Activated gamma-delta T cell treated with anti-CD3 and anti-CD28 coated beads, Interleukin-2, amount 50 U/mL, for 16 hours (primary cell): ENCODE results near the gene SPARCL1.

Experiments
- DNase-seq: peaks from one replicate; pipeline ENCODE4 v3.0.0-alpha.2; 2020; ENCODE audit warnings: low read depth

SPARCL1 gene

DNA sequence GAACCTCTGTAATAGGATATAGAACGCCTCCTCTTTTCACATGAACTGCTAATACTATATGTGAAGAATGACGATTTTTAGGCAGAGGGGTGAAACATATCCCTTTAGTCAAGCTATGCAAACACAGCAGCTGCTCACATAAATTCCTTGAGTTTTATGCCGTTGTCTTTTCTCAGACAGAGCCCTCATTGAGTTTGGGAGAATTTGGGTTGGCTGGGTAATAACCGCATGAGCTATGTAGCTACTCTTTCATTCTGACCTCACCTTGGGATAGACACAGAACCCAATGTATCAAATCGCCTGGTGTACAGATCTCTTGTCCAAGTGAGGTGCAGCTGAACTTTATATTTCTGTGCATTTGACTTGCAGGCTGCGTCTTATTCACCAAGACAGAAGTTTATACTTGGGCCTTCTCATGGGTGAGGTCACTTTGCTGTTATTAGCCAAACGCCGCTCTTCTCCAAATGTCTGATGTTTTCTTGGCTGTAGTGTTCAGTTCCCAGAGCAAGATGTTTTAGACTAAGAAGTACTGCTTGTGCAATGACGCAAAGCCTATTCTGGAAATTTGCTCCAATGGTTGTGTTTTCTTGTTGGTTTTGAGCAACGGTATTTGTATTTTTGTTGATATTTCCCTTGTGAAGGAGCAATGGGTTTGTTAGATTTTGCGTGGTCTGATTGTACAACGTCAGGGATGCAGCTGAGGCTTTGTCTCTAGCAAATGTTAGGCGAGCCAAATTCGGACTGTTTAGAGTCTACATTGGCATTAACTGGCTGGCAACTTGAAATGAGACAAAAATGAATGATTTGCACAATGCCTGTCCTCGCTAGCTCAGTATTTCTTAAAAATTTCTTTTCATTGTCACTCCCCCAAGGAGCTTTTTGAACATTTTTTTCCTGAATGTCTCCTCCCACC, 11.2 kb upstream of the SPARCL1 start:
- no peak for DNase-seq

- DNase-seq = no peak
Measured at GRCh38 chr4:87532907-87533306, 3.7 kb upstream of the SPARCL1 start.

GRCh38 chr4:87532109-87532508, 2.9 kb upstream of the SPARCL1 start:
- DNase-seq = no peak

DNA sequence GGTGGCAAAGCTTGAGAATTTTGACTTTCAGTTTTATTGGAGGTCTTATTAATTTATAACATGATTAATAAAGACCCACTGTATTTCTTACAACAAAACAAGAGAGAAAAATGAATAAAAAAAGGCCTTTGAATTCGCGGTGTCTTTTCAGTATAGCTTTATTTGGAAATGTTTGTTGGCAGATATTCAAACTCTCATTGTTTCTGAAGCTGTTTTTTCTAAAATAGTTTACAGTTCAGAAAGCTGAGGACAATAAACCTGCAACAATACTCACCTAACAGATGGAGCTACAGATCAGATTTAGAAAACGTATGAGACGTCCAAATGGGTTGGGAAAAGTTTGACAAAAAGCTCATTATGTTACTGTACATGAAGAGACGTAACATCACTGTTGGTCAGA, 2.4 kb upstream of the SPARCL1 start:
- no peak for DNase-seq

DNA sequence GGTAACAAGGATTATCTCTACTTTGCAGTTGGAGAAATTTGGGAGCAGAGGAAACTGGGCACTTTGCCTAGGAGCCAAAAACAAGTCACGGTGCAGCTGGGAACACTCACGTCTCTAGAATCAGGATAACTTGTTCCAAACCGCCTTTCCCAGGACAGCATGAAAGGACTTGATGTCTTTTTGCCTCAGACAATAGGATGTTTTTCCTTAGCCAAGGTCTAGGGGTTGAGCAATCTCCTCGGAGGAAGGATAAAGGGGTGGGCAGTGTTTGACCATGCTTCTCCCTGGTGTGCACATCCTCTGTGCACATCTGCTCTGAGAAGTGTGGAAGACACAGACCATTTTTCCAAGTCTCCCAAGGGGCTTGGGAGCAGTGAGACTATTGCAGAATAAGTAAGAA, 1.7 kb upstream of the SPARCL1 start:
- no peak for DNase-seq

DNA sequence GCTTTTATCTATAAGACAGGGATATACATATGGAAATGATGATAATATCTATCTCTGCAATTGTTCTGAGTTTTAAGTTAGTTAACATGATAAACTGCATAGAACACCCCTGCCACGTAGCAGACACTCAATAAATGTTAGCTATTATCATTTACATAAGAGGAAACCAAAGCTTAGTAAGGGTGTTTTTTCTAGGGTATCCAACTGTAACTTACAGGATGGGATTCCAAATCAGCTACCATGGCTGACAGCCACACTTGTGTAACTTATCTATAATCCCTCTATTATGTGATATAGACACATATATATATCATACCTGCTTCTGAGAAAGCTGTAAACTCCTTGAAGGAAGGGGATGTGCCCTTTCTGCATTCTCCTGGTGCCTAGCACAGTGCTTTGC, 1.1 kb upstream of the SPARCL1 start:
- no peak for DNase-seq

DNA sequence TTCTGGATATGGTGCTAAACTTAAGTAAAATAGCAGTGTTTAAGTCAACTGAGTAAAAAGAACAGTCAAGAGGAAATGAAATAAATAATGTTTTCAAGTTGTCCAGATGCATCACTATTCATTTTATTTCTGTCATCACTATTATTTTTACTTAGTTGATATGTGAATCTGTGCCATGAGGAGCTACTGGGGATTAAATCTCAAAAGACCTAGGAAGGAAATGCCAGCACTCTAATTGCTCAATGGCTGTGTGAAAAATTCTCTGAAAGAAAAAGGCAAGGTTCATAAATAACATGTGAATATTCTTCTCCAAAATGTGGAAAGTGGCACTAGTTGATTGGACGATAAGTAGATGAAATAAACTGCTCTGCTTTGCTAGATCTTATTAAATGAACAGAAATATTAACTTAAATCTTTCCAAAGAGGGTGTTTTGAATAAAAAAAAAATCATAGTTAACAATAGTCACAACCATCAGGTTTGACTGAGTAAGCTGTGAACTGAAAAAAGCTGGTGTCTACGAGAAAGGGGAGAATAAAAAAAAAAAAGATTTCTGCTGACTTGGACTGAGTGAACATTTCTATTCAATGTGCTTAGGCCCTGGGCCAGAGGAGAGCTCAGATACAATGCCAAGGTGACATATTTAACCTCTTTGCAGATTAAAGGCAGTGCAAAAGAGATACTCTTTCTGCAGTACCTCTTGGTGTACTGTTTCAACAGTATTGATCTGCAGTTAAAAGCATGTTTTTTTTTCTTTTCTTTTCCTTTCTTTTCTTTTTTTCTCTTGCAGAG, 1.6 kb downstream of the SPARCL1 start:
- DNase-seq = no peak

GRCh38 chr4:87525636-87526295, 3.4 kb downstream of the SPARCL1 start:
- DNase-seq = no peak

- no peak for DNase-seq
Measured at GRCh38 chr4:87524456-87524855, 4.7 kb downstream of the SPARCL1 start.

- no peak for DNase-seq
Measured at GRCh38 chr4:87523307-87523706, 5.9 kb downstream of the SPARCL1 start.

- no peak for DNase-seq
Measured at GRCh38 chr4:87521757-87522374, 7.3 kb downstream of the SPARCL1 start.

DNA sequence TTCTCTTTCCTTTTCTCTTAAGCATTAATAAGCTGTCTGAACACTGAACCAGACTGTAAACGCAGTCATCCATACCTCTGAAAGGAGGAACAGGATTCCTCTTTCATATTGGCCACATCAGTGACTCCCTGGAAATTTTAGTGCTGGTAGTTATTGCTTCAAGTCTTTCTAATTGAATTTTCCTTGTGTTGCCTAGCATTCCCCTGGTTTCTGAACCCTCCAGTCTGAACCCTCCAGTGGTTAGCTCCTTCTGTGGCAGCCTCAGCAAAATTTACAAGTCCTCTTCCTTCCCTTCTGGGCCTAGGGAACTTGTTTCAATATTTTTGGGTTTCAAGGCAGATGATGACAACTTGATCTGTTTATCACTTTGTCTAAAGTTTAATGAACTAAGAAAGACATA, 7.9 kb downstream of the SPARCL1 start:
- no peak for DNase-seq

DNA sequence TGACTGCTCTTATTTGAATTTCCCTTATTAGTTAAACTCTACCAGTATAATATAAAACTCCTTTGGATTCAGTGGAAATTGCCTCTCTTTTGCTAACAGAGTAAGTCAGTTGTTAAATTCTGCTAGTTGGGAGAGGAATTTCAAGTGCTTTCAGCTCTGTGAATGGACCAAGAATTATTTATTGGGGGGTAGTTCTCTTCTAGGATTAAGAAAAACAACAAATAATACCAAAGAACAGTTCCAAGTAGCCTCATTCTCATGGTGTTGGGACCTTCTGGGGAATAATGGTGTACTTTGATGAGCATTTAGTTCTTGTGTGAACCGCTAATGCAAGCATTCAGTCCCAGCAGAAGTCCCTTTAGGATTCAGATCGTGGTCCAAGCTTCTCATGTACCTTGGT, 11.6 kb downstream of the SPARCL1 start:
- DNase-seq = no peak

DNA sequence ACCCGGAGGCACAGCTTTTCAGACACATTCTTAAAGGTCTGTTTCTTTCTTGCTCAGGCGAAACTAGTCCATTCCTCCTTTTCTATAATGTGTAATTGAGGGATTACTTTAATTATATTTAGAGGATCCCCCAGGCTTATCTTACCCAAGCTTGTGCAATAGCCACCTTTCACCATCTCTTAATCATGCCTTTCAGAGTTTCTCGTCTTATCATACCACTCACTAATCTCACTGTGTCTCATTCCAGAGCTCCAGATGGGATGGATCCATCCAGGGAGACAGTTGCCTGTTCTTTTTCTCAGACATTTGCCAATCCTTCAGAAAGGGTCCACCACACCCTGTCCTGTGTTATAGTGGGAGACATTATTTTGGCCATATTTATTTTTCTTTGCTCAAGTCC, 12.5 kb downstream of the SPARCL1 start:
- no peak for DNase-seq

DNA sequence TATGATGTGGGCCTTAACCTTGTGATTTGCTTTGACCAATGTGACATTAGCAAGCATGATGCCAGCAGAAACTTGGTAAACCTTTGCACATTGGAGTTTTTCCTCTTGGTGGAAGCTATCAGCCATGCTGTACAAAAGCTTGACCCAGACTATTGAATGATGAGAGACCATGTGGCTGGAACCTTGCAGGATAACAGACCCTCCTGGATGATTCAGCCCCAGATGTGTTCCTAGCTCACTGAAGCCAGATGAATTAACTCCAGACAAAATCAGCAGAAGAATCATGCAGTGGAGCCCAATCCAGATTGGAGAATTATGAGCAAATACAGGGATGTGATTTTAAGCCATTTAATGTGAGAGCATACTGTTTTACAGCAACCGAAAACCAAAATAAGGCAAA, 16.8 kb downstream of the SPARCL1 start:
- no peak for DNase-seq

DNA sequence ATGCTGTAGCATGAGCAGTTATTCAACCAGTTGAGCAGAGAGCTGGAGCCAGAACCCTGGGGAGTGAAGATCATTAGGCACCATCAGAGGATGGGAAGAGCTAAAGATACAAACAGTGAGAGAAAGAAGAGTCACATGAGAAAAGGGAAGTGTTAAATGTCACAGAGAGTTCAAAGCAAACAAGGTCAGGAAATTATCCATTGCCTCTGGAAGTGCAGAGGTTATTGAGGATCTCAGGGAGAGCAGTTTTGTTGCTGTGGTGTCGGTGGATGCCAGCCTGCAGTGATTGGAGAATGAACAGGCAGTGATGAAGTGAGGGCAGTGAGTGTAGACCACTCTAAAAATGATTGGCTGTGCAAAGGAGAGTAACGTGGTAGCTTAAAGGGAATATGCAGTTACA, 17.7 kb downstream of the SPARCL1 start:
- DNase-seq = no peak

DNA sequence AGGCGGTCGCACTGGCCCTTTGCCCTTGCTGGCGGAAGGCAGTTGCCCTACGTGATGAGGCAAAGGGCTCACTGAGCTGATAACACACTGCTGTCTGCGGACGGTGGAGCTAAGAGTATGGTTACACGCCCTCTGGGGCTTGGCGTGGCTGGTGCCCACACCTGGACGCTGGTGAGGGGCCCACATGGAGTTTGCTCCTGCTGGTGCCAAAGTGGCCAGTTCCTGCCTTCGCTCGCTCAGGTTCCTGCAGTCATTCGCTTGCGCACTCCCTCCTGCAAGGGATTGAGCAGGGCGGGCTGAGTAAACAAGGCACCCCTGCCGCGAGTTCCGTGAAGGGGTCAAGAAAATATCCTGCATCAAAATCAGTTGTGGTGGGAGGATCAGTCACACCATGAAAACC, 18.4 kb downstream of the SPARCL1 start:
- no peak for DNase-seq

DNA sequence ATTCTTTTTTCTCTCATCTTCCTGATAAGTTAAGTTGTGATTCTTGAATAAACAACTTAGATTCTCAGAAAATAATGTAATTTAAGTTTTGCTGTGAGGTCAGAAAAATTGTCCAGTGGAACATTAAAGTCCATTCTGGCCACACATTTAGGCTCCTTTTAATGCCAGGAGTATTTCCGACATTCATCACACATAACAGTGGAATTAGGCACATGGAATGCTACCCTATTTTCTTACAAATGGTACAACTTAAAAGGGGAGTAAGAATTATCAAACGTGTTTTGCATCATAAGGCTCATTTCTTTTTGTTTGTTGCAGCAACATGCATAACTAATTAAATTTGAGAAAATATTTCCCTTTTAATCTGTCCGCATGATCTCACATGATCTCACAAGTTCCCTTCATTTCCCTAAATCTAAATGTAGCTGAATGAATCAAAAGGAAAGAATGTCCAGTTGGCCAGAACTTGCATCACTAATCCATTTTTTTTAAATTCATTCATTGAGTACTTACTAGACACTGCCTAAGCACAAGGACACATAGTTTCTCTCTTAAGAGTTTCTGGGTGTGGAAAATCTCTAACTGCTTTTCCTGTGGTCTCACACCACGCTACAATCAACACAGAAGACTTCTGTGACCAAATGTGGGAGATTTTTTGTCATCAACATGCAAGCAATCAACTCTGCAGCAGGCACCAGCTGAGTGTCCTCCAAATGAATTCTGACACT, 22.0 kb downstream of the SPARCL1 start:
- no peak for DNase-seq

DNA sequence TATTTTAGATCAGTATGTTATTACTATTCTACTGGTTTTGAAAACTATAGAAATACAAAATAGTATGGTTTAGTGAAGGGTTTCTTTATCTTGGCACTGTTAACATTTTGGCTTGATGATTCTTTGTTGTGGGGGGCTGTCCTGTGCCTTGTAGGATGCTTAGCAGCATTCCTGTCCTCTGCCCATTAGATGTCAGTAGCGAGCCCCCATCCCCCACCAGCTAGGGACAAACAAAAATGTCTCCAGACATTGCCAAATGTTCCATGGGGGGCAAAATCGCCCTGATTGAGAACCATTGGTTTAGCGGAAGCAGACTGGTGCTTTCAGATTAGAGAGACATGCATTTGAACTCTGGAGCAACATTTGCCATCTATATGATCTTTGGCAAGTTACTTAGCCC, 23.3 kb downstream of the SPARCL1 start:
- no peak for DNase-seq

GRCh38 chr4:87502580-87503238, 26.5 kb downstream of the SPARCL1 start:
- DNase-seq = no peak

DNA sequence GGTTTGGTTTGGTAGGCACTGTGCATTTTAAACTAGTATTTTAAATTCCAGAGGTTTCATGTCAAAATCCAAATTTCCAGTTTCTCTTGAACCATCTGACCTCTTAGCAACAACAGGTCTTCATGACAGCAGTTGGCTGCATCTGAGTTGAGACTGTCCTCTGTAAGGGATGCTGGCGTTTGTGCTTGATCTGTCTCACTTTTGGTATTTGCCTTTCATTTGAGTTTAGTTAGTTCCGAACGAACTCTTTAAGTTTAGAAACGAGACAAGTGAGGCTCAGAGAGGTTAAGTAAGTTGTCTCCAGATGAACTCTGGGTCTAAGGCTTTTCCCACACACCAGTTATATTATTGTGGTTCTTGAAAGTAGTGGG, 29.1 kb downstream of the SPARCL1 start:
- no peak for DNase-seq
